Measurements from ENCODE around the gene CTRB2. TPM values are rescaled to one million over a fixed set of nuclear protein-coding genes. Genes with fewer than 3 reads are reported as not detected.

The CTRB2 gene
- total RNA-seq: not detected in 2 replicates

GRCh38 chr16:75206749-75207451 is at the start of gene CTRB2:
CTRB2 (minus strand) TSS chr16:75207161; CDS start chr16:75207141, 20 bp downstream.

GRCh38 chr16:75251280-75252048 is 44.5 kb upstream of the CTRB2 start, which contains the start of gene BCAR1:
BCAR1 (minus strand) TSS chr16:75251624; CDS start chr16:75251482, 142 bp downstream.

GRCh38 chr16:75218256-75219076 is 11.5 kb upstream of the CTRB2 start, which contains the start of gene CTRB1:
CTRB1 (plus strand) TSS chr16:75218988; CDS start chr16:75219008, 20 bp downstream.

Other genes starting within 250 kb of the CTRB2 start
- gene WDR59, start 222.0 kb downstream of the CTRB2 start, total RNA-seq: 9.1 and 9.9 TPM in 2 replicates
- 17.6 and 25.0 TPM in 2 replicates for gene ZNRF1, start 208.1 kb downstream of the CTRB2 start, total RNA-seq
- gene LDHD, start 90.4 kb downstream of the CTRB2 start, total RNA-seq: 1.4 and 1.9 TPM in 2 replicates
- gene ZFP1, start 58.6 kb downstream of the CTRB2 start, total RNA-seq: 9.1 and 12.0 TPM in 2 replicates
- not detected in 2 replicates for gene CTRB1, start 11.8 kb upstream of the CTRB2 start, total RNA-seq
- 91.0 and 95.5 TPM in 2 replicates for gene BCAR1, start 44.5 kb upstream of the CTRB2 start, total RNA-seq
- 81.5 and 83.0 TPM in 2 replicates for gene CFDP1, start 226.3 kb upstream of the CTRB2 start, total RNA-seq

Measured in epithelial cell of umbilical artery (primary cell).